HG03439 (cell line): Measurements from ENCODE around the gene ARPC2.
"Not testable (repeated sequence)": the region's sequence is repeated elsewhere in the genome, so short reads cannot be mapped to it uniquely, and the experiment has no call there.

Experiments
- ATAC-seq: cut with Tn5 transposase; IDR thresholded peaks from one replicate; pipeline ENCODE4 v1.9.1; 2021; ENCODE audit warnings: mild to moderate bottlenecking, moderate library complexity; ENCODE audit not compliant: unreplicated experiment

ARPC2 gene

DNA sequence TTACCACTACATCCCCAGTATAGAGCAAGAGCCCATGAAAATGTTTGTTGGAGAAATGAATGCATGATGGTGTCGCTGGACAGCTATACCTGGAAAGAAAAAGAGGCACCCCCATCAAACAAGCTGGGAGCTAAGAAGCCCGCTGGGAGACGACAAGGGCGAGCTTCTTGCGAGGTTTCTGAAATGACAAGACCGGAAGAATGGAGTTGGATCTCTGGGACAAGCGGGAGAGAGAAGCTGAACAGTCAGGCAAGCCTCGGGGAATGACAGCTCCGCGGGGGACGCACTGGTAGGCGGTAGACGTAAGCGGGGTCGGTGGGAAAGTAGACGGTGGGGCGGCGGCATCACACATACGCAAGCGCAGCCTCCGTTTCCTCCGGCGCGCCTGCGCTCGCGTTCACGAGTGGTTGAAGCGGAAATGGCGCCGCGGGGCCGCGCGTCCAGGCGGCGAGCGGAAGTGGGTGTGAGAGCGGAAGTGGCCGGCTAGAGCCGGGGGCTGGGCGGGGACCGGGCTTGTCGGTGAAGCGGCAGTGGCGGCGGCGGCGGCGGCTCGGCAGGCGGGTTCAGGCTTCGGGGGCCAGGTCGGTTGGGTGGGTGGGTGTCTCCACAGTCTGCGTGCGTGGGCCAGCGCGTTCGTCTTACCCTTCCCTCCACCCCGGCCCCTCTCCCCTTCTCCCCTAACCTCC lies at the start of gene ARPC2:
Gene ARPC2 (plus strand): TSS at position 516 of the 686 bp plus-strand sequence. CDS start 282 bp downstream, outside the sequence.
- ATAC-seq: peak; percentile 72

DNA sequence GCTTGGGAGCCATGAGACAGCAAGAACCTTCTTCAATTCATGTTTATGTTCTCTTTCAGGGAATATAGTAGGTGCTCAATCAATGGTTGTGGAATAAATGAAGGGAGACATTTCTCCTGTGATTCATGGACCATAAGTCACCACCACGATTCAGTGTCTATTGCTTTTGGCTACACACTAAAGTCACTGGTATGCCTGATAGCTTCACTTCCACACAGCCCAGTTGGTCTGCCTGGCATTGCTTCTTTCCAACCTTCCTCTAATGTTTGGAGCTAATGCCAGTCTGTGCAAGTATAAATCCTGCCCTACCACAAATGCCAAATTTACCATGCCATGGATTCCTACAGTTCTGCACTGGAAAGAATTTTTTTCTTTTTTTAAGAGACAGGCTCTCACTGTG lies 49.0 kb upstream of the ARPC2 start:
- ATAC-seq: no peak

DNA sequence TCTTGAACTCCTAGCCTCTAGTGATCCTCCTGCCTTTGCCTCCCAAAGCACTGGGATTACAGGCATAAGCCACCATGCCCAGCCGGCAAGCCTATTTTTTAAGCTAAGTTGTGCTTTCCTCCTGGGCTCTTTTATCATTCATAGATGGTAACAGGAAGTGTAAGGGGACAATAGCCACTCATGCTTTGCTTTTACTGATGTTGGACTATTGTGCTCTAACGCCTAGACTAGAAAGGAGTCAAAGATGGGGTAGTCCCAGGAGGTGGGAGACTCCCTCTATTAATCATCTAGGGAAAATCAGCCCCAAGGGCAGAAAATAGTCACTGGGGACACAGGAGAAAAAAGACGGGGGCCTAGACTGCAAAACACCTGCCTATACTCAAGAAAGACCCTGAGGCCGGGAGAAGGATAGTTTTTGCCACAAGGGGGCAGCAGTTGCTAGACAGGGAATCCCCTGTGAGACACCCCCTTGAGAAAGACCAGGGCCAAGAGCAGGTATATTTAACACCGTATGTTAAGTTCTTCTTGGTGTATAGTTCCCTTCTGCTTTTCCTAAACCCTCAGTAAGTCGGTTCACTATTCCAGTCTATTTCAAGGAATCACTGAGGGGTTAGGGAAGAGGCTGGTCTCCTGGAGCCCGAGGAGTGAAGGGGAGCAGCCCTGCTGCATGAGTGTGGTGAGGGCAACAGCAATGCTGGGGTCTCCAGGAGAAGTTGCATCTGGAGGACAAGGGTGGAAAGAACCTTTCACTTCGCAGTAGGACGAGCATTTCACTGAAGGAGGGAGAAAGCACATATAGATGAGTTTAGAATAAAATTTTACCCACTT lies 48.1 kb upstream of the ARPC2 start:
- no peak for ATAC-seq

DNA sequence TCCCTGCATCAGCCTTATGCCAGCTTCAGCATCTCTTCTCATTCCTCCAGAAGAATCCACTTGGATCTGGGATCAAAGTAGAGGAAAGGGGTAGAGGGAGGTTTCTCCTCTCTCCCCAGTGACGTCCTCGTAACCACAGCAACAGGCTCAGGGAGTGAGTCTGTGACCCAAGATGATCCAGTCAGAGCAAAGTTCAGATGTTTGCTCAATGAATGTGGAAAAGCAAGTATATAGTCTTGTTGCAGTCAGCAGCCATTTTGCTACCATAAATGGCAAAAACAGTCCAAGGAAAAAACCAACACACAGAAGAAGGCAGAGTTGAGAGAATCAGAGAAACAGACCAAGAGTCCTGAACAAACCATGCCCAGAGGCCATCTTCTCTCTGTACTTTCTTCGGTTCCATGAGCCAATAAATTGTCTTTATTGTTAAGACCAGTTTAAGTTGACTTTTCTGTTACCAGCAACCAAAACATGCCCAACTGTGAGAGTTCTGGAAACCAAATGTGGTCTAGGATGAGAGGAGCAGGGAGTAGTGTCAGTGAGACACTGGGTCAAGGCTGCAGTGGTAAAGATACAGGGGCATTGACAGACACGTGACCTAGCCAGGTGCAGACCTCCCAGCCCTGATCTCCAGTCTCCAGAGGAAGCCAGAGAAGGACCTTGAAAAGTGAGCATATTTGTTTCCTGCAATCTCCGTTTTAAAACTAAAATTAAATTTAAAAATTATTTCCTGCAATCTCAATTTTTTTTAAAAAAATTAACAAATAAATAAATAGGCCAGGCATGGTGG lies 47.0 kb upstream of the ARPC2 start:
- no peak for ATAC-seq

DNA sequence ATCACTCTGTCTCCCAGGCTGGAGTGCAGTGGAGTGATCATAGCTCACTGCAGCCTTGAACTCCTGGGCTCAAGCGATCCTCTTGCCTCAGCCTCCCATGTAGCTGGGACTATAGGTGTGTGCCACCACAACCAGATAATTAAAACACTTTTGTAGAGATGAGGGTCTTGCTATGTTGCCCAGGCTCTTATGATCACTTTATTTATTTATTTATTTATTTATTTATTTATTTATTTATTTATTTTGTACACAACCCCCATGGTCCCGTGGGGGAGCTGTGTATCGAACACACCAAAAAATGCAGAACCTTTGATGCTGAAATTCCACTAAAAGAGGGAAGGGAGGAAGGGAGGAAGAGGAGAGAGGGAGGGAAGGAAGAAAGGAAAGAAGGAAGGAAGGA lies 45.2 kb upstream of the ARPC2 start:
- ATAC-seq: not testable (repeated sequence)

DNA sequence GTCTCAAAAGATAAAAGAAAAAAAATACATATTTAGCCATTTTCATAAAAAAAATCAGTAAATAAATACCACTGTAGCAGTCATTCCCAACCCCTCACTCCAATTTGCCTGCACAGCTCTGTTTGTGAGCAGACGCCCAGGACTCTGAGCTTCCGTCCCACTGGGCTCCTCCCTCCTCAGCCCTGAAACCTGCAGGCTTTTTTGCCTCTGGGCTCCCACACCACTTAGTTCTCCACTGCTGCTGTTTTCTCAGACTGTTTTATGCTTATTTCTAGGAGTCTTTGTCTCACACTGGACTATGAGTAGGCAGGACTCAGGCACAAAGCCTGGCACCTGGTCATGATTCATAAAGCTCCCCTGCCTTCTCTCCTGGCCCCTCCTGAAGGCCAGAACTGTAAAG lies 44.1 kb upstream of the ARPC2 start:
- no peak for ATAC-seq

DNA sequence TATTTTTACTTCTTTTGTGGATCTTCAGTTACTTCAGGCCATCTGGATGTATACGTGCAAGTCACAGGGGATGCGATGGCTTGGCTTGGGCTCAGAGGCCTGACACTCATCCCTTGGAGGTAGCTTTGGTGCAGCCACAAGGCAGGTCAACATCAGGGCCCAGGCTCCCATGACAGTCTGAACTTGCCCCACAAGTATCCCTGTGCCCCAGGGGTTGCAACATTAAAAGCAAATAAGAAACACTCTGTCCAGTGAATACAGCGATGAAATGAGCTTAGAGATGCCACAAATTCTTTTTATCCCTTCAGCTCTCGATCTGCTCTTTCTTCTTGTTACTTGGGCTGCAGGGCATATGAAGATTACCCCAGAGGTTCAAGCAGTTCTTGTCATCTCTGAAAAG lies 37.2 kb upstream of the ARPC2 start:
- no peak for ATAC-seq

DNA sequence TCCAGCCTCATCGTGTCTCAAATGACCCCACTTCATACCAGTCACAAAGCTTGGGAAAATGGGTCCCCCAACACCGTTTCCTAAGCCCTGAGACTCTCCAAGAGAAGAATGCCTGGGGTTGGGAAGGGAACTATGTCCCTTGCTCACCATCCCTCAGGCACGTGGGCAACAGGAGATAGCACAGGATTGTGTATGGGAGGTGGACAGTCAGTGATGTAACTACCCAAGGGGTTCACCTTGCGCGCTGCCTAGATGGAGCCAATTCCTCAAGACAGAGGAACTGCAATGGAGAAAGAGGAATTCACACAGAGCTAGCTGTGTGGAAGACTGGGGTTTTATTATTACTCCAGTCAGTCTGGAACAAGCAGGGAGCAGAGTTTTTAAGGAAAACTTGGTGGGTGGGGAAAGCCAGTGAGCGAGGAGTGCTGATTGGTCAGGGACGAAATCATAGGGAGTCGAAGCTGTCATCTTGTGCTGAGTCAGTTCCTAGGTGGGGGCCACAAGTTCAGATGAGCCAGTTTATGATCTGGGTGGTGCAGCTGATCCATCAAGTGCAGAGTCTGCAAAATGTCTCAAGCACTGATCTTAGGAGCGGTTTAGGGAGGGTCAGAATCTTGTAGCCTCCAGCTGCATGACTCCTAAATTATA lies 36.4 kb upstream of the ARPC2 start:
- no peak for ATAC-seq

DNA sequence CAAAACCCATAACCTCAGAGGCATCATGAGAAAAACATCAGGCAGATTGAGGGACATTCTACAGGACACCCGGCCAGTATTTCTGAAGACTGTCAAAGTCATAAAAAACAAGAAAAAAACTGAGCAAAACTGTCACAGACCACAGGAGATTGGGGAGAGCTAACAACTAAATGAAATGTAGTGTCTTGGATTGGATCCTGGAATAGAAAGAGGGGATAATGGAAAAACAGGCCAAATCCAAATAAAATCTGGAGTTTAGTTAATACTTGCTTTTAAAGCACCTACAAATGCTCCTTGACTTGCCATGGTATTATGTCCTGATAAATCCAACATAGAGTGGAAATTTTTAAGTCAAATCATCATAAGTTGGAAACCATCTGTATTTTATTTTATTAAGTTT lies 32.7 kb upstream of the ARPC2 start:
- ATAC-seq: no peak

DNA sequence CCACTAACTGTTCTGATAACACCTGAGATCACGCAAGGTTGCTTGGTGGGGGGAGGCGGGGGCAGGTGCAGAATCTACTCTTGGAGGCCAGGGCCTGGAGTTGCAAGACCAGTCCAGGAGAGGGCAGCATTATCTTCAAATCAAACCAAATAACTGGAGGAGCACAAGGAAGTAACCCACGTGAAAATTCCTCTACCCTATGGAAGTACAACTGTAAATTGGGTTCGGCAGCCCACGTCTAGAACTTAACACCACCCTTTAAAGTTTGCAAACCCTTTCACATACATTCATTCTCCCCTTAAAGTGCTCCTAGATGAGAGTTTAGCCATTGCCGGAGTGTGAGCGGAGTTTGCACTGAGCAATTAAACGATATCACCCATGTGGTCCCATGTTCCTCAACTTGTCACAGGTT lies 30.6 kb upstream of the ARPC2 start:
- ATAC-seq: peak; percentile 69

DNA sequence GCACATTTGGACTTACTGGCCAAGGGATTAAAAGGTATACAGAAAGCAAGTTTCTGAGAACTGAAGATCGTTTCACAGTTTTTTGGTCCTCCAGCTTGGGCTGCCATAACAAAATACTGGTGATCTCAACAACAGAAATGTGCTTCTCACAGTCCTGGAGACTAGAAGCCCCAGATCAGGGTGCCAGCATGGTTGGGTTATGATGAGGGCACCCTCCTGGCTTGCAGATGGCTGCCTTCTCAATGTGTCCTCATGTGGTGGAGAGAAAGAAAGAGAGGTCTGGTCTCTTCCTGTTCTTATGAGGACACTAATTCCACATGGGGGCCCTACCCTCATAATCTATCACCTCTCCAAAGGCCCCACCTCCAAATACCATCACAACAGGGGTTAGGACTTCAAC lies 30.1 kb upstream of the ARPC2 start:
- no peak for ATAC-seq

DNA sequence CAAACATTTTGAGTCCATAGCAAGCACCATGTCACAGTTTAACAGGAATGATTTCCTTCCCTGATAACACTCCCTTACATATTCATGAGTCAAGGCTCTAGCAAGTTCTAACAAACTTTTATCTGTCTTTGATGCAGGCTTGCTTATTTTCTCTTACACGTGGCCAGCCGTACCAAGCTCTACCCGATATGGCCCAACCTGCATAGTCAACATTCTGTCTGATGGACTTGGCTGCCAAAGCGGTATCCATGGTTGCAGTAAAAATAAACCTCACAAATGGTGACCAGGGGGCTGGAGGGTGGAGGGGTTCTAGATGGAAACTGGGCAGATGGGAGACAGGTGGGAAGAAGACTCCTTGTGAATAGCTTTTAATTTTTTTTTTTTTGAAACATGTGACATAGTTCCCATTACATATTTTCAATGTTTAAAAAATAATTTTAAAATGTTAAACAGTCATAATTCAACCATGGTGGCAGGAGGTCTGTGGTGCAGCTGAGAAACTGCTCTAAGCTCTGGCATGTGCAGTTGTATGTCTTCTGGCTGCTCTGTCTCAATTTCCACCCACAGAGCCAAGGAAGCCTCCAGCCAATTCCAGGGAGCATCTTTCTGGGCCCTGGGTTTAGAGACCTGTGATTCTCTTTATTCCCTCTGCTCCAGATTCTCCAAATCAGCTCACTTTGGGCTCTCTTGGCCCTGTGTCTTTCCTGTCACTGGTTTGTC lies 29.5 kb upstream of the ARPC2 start:
- ATAC-seq: no peak

DNA sequence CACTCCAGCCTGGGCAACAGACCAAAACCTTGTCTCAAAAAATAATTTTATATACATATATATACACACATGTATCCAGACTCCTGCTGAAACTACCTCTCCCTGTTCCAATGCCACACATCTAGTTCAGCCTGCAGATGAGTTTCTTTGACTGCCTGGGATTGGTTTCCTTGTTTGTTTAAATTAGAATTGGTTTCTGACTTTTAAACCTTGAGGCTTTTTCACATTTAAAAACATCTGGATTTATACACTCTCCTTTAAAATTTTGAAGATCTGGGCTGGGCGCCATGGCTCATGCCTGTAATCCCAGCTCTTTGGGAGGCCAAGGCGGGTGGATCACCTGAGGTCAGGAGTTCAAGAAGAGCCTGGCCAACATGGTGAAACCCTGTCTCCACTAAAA lies 28.5 kb upstream of the ARPC2 start:
- ATAC-seq: no peak

DNA sequence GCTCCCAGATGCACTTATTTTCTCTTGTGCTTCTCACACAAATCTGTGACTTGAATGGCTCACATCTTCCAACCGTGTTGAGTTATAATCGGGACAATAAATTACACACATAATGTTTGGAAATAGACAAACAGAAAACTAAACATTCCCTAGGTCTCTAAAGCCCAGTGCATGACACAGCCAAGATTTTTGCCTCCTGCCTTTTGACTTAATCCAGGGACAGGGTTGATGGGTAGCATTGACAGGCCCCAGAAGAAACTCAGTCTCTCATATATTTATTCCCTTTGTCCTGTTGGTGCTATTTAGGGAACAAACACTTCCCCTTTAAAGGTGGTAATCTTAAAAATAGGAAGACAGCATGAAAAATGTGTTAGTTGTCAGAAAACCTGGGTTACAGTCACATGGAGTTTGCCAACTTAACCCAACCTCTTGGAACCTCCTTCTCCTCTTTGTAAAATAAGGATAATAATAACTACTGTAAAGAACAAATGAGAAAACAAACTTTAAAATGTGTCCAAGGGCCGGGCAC lies 24.0 kb upstream of the ARPC2 start:
- no peak for ATAC-seq

DNA sequence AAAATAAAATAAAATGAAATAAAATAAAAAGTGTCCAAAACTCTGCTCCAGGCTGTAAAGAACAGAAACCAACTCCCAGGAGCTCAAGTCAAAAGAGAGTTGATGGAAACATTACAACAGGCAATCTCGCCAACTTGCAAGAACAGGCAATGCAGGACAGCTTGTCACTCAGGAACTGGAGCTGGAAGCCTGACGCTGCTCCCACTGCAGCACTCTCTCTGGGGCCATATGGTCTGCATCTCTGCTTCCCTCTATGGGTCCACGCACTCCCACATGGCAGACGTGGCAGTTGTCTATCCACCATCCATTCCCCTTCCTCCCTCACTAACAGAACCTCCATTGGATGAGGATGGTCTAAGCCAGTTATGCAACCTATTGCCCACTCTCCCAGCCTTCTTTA lies 23.3 kb upstream of the ARPC2 start:
- ATAC-seq: no peak

DNA sequence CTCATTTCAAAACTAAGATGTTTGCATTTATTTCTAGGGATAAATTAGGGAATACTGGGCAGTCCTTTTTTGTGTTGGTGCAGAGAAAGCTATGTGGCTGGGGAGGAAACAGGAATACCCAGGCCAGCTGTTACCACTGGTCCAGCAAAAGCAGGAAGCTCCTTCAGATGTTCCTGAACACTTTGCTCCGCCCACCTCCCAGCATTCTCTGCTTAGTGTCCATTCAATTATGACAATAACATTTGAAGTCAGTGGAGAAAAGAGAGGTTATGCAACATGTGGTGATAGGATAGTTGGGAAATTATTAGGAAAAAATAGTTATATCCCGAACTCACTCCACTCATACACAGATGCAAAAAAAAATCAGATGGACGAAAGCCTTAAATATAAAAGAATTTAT lies 22.1 kb upstream of the ARPC2 start:
- ATAC-seq: no peak

DNA sequence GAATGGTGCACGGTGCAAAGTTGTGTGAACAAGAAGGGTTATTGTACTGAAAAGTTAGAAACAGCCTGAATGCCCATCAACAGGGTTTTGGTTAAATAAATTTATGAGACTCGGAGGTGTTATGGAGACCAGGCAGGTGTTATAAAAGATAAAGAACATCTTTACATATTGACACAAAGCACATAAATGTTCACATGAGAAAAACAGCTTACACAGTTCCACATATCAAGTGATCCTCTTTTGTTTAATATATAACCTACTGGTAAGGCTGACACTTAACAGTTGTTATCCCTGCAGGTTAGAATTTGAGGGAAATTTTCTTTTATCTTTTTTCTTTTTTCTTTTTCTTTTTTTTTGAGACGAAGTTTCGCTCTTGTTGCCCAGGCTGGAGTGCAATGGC lies 20.0 kb upstream of the ARPC2 start:
- ATAC-seq: no peak

DNA sequence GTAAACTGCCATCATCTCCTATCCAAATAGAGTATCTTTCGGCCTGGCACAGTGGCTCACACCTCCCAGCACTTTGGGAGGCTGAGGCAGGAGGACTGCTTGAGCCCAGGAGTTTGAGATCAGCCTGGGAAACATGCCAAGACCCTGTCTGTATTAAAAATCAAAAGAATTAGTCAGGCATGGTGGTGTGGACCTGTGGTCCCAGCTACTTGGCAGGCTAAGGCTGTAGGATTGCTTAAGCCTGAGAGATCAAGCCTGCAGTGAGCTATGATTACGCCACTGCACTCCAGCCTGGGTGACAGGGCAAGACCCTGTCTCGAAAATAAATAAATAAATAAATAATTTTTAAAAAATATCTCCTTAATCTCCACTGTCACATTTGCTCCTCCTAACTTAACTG lies 14.7 kb upstream of the ARPC2 start:
- no peak for ATAC-seq

DNA sequence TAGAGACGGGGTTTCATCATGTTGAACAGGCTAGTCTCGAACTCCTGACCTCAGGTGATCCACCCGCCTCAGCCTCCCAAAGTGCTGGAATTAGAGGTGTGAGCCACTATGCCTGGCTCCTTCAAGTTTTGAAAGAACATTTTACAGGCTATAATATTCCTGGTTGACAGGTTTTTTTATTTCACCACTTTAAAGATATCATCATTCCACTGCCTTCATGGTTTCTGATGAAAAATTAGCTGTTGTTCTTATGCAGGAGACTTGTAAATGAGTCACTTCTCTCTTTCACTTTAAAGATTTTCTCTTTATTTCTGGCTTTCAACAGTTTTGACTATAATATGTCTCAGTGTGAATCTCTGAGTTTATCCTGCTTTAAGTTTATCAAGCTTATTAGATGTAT lies 7.9 kb upstream of the ARPC2 start:
- no peak for ATAC-seq

DNA sequence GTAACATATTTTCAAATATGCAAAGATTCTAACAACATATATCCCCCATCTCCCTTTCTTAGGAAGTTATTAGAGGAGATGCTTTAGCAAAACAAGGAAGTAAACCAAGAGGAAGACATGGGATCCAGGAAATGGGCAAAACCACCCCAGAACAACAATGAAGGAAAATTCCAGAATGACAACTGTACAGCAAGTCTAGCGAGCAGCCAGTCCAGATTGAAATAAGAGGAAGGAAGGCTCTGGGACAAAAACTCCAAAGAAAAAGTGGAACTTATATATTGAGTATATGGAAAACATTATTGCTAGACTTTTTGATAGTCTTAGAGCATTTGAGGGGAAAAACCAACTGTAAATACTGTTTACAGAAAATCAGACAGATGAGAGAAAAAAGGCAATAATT lies 2.9 kb upstream of the ARPC2 start:
- ATAC-seq: no peak
